ENCODE data around the gene LTBR.
"Not testable (repeated sequence)": the region's sequence is repeated elsewhere in the genome, so short reads cannot be mapped to it uniquely, and the experiment has no call there.

Gene LTBR

GRCh38 chr12:6424008-6424347, 40.0 kb downstream of the LTBR start:
- in situ Hi-C loops (cut with HindIII; ENCODE audit: low sequenced_read_pairs), result no loop called here

- in situ Hi-C loops (cut with HindIII; ENCODE audit: low sequenced_read_pairs), result no loop called here
These were observed 40.9 kb downstream of the LTBR start for GRCh38 chr12:6424866-6425265.

- in situ Hi-C loops (cut with HindIII; ENCODE audit: low sequenced_read_pairs), result no loop called here
These were observed 41.9 kb downstream of the LTBR start for GRCh38 chr12:6425590-6426531.

DNA sequence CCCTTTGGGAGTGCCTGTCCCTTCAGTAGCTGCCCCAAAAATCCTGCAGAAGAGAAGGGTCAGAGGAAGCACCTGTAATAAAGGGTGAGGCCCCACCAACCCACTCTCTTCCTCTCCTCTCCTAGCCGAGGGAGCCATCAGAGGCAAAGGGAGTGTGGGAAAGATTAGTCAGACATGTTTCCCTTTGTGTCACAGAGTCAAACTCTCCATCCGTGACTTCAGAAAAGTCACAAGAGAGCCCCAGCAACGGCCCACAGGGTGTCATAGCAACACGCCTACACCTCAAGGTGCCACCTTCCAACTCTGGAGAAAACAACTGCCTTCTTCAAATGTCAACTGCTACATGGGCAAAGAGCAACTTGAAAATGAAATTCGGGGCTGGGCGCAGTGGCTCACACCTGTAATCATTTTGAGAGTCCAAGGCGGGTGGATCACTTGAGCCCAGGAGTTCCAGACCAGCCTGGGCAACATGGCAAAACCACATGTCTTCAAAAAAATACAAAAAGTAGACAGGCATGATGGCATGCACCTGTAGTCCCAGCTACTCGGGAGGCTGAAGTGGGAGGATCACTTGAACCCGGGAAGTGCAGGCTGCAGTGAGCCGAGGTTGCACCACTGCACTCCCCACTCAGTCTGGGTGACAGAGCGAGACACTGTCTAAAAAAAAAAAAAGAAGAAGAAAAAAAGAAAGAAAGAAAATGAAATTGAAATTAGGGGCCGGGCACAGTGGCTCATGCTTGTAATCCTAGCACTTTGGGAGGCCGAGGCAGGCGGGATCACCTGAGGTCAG, 43.1 kb downstream of the LTBR start:
- in situ Hi-C loops (cut with HindIII; ENCODE audit: low sequenced_read_pairs), result no loop called here

- in situ Hi-C loops (cut with HindIII; ENCODE audit: low sequenced_read_pairs), result not testable (repeated sequence)
These were observed 43.8 kb downstream of the LTBR start for GRCh38 chr12:6427796-6428195.

DNA sequence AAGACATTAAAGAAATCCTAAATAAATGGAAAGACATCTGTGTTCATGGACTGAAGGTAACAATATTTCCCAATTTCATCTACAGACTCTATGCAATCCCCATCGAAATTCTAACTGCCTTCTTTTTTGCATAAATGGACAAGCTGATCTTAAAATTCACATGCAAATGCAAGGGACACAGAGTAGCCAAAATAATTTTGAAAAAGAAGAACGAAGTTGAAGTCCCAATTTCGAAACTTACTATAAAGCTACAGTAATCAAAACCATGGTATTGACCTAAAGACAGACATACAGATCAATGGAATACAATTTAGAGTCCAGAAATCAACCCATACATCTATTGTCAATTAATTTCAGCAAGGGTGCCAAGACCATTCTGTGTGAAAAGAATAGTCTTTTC, 44.4 kb downstream of the LTBR start:
- in situ Hi-C loops (cut with HindIII; ENCODE audit: low sequenced_read_pairs), result no loop called here

GRCh38 chr12:6430124-6430989, 46.4 kb downstream of the LTBR start:
- in situ Hi-C loops (cut with HindIII; ENCODE audit: low sequenced_read_pairs), result no loop called here

- in situ Hi-C loops (cut with HindIII; ENCODE audit: low sequenced_read_pairs), result no loop called here
These were observed 49.0 kb downstream of the LTBR start for GRCh38 chr12:6432991-6433390.

- in situ Hi-C loops (cut with HindIII; ENCODE audit: low sequenced_read_pairs), result no loop called here
These were observed 50.5 kb downstream of the LTBR start for GRCh38 chr12:6434205-6435140.

- in situ Hi-C loops (cut with HindIII; ENCODE audit: low sequenced_read_pairs), result no loop called here
These were observed 52.2 kb downstream of the LTBR start for GRCh38 chr12:6435961-6436715.

GRCh38 chr12:6437586-6437985, 53.6 kb downstream of the LTBR start:
- in situ Hi-C loops (cut with HindIII; ENCODE audit: low sequenced_read_pairs), result no loop called here

DNA sequence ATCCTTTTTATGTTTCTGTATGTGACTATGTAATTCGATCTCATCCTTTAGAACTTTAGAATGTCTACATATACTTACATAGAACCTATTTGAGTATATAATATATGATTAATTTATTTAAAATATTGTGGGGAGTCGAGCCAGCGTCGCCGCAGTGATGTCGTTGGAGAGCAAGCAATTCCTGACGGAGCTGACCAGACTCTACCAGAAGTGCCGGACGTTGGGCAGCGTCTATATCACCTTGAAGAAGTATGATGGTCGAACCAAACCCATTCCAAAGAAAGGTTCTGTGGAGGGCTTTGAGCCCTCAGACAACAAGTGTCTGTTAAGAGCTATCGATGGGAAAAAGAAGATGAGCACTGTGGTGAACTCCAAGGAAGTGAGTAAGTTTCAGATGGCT, 54.4 kb downstream of the LTBR start:
- in situ Hi-C loops (cut with HindIII; ENCODE audit: low sequenced_read_pairs), result no loop called here

GRCh38 chr12:6440391-6440790, 56.4 kb downstream of the LTBR start:
- in situ Hi-C loops (cut with HindIII; ENCODE audit: low sequenced_read_pairs), result no loop called here

Data from endothelial cell of hepatic sinusoid (primary cell).